Measurements from ENCODE around the gene KRTAP4-3.

DNA sequence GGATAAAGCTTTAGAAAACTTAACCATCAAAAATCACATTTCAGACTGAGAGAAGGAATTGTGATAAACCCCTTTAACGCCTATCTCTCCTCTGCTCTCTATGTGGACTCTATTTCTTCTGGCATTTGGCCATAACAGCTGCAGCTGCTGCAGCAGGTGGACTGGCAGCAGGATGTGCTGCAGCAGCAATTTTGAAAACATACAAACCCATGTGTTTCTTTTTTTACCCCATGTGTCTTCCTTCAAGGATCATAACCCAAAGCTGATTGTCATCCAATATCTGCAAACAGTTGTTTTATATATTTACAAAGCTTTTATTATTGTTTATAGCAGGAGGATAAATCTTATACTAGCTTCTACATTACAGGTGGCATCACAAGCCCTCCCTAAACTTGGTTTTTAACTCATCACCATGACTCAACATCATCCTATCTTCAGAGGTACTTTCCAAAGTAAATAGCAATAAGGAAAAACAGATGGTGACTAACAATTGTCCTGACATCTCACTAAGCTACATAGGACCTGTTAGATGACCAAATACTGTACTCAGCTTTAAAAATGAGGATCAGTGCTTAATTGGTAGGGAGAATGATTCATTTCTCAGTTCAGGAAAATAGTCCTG is 43.9 kb upstream of the KRTAP4-3 start:
- no peak for TF ChIP-seq POLR2A (IDR thresholded peaks at IDR 0.05)
- TF ChIP-seq CTCF (IDR thresholded peaks at IDR 0.05) = no peak
